IPS DF 6.9 (cell line): ENCODE measurements around the gene USP40.
A peak's percentile ranks its signal among the peaks of the same experiment; 100 is the strongest.
"Not testable (repeated sequence)": the region's sequence is repeated elsewhere in the genome, so short reads cannot be mapped to it uniquely, and the experiment has no call there.

ENCODE experiments used
- DNase-seq: peaks from one replicate; pipeline ENCODE4 v3.0.0-alpha.2; 2013; ENCODE audit warnings: low read depth, low spot score
- H3K27ac ChIP-seq: one replicate; pipeline ENCODE4 v1.5.1; 2013; ENCODE audit warnings: low read length, control low read depth
- H3K27me3 ChIP-seq: 2 replicates; pipeline ENCODE4 v1.6.1; 2013; ENCODE audit warnings: mild to moderate bottlenecking, low read length; ENCODE audit not compliant: control insufficient read depth, insufficient read depth
- H3K36me3 ChIP-seq: 2 replicates; pipeline ENCODE4 v1.6.1; 2013; ENCODE audit warnings: low read length; ENCODE audit not compliant: control insufficient read depth, insufficient read depth
- H3K4me1 ChIP-seq: 2 replicates; pipeline ENCODE4 v1.6.1; 2013; ENCODE audit warnings: low read length; ENCODE audit not compliant: control insufficient read depth, insufficient read depth
- H3K4me3 ChIP-seq: 2 replicates; pipeline ENCODE4 v1.5.1; 2013; ENCODE audit warnings: mild to moderate bottlenecking, low read length
- H3K9me3 ChIP-seq: 2 replicates; pipeline ENCODE4 v1.6.1; 2013; ENCODE audit warnings: low read length, inconsistent platforms; ENCODE audit not compliant: control insufficient read depth, insufficient read depth
- WGBS: extraction: QIAGEN DNeasy Blood & Tissue Kit; methylation state at CpG from one replicate; pipeline ENCODE4 v1.1.7; 2013; ENCODE audit warnings: mixed read lengths, missing lambda C conversion rate; ENCODE audit not compliant: insufficient read length, insufficient coverage; 5-methylcytosine and 5-hydroxymethylcytosine counted together

USP40 gene

DNA sequence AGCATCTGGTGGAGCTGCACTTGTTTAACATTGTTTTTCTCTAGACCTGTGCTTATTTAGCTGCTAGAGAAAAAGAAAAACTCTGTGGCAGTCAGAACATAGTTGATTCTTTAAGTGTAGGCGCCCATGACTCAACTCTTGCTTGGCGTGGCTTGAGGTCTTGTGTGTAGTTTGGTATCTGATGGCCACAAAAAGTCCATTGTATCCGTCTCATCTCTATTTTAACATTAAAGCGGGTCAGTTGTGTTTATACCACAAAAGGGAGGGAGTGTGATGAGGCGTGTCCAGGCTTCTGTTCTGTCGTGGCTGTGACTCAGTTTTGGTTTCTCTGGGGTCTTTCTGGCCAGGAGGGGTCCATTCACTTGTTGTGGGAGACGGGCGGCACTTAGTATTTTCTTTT is 26.6 kb upstream of the USP40 start:
- no peak overlapping the region for H3K27ac ChIP-seq
- WGBS = no CpG with 5 or more reads among the region's 8 CpGs
- DNase-seq = no peak
- no peaks in the 10 kb centered on the region for H3K36me3 ChIP-seq
- H3K9me3 ChIP-seq = no peaks in the 10 kb centered on the region
- H3K4me3 ChIP-seq = no peak overlapping the region
- H3K27me3 ChIP-seq = no peaks in the 10 kb centered on the region
- no peaks in the 10 kb centered on the region for H3K4me1 ChIP-seq

GRCh38 chr2:233592706-233593105 is 26.1 kb upstream of the USP40 start:
- not testable (repeated sequence) for DNase-seq, H3K4me1 ChIP-seq, H3K27ac ChIP-seq, H3K9me3 ChIP-seq, H3K4me3 ChIP-seq, H3K27me3 ChIP-seq, H3K36me3 ChIP-seq
- no CpG with 5 or more reads among the region's 1 CpG for WGBS

GRCh38 chr2:233588400-233588799 is 21.8 kb upstream of the USP40 start:
- Histone ChIP-seq H3K36me3 (no peaks in the 10 kb centered on the region), H3K4me3 (no peak overlapping the region), H3K27me3 (no peaks in the 10 kb centered on the region), H3K9me3 (no peaks in the 10 kb centered on the region), H3K4me1 (no peaks in the 10 kb centered on the region), H3K27ac (no peak overlapping the region)
- no CpG with 5 or more reads among the region's 2 CpGs for WGBS
- DNase-seq = no peak

DNA sequence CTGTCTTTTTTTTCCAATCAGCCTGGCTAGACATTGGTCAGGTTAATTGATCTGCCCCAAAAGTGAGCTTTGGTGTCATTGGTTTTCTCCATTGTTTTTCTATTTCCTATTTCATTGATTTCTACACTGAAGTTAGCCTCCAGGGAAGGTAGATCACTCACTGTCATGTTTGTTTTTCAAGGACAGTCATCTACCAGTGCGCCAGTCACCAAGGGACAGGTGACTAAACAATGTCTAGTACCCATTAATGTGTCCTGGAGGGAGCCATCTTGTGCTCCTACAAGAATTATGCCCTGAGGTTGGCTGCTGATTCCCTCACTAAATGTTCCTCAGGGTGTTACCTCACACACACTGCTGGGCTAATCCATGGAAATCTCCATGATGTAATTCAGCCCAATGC is 17.6 kb upstream of the USP40 start:
- H3K27me3 ChIP-seq = no peaks in the 10 kb centered on the region
- H3K4me3 ChIP-seq = no peak overlapping the region
- no peak for DNase-seq
- H3K27ac ChIP-seq = no peak overlapping the region
- no peaks in the 10 kb centered on the region for H3K9me3 ChIP-seq
- no CpG with 5 or more reads among the region's 1 CpG for WGBS
- H3K4me1 ChIP-seq = no peaks in the 10 kb centered on the region
- H3K36me3 ChIP-seq = no peaks in the 10 kb centered on the region

DNA sequence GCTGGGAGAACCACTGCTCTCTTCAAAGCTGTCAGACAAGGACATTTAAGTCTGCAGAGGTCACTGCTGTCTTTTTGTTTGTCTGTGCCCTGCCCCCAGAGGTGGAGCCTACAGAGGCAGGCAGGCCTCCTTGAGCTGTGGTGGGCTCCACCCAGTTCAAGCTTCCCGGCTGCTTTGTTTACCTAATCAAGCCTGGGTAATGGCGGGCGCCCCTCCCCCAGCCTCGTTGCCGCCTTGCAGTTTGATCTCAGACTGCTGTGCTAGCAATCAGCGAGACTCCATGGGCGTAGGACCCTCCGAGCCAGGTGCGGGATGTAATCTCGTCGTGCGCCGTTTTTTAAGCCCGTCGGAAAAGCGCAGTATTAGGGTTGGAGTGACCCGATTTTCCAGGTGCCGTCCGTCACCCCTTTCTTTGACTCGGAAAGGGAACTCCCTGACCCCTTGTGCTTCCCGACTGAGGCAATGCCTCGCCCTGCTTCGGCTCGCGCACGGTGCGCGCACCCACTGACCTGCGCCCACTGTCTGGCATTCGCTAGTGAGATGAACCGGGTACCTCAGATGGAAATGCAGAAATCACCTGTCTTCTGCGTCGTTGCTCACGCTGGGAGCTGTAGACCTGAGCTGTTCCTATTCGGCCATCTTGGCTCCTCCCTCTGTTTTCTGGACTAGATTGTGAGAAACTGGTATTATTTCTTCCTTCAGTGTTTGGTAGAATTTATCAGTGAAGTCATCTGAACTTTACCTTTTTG is 16.8 kb upstream of the USP40 start:
- no CpG with 5 or more reads among the region's 35 CpGs for WGBS
- peak; percentile 0 for DNase-seq
- not testable (repeated sequence) for H3K27me3 ChIP-seq, H3K27ac ChIP-seq, H3K36me3 ChIP-seq, H3K4me3 ChIP-seq, H3K4me1 ChIP-seq, H3K9me3 ChIP-seq

DNA sequence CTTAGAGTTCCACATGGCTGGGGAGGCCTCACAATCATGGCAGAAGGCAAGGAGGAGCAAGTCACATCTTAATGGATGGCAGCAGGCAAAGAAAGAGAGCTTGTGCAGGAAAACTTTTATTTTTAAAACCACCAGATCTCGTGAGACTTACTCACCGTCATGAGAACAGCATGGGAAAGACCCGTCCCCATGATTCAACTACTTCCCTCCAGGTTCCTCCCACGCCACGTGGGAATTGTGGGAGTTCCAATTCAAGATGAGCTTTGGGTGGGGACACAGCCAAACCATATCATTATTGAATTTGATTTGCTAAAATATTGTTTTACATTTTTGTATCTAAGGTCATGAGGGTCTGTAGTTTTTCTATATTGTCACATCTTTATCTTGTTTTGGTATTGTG is 10.8 kb upstream of the USP40 start:
- DNase-seq, H3K36me3 ChIP-seq, H3K27me3 ChIP-seq, H3K9me3 ChIP-seq, H3K27ac ChIP-seq, H3K4me1 ChIP-seq, H3K4me3 ChIP-seq: not testable (repeated sequence)
- WGBS = no CpG with 5 or more reads among the region's 5 CpGs

DNA sequence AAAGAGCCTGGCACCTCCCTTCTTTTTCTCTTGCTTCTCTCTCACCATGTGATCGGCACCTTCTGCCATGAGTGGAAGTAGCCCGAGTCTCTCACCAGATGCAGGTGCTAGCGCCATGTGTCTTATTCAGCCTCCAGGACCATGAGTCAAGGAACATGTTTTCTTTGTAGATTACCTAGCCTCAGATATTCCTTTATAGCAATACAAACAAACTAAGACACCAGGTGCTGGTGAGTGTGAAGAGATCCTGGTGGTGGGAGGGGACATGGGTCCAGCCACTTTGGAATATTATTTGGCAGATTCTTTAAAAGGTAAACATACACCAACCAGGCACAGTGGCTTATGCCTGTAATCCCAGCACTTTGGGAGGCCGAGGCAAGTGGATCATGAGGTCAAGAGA is 5.9 kb upstream of the USP40 start:
- H3K9me3 ChIP-seq = no peaks in the 10 kb centered on the region
- WGBS = no CpG with 5 or more reads among the region's 4 CpGs
- no peaks in the 10 kb centered on the region; the same call in 1 of the 2 replicates for H3K36me3 ChIP-seq
- DNase-seq = no peak
- H3K27ac ChIP-seq = no peak overlapping the region
- H3K4me1 ChIP-seq = no peaks in the 10 kb centered on the region
- no peaks in the 10 kb centered on the region for H3K27me3 ChIP-seq
- H3K4me3 ChIP-seq = no peak overlapping the region

DNA sequence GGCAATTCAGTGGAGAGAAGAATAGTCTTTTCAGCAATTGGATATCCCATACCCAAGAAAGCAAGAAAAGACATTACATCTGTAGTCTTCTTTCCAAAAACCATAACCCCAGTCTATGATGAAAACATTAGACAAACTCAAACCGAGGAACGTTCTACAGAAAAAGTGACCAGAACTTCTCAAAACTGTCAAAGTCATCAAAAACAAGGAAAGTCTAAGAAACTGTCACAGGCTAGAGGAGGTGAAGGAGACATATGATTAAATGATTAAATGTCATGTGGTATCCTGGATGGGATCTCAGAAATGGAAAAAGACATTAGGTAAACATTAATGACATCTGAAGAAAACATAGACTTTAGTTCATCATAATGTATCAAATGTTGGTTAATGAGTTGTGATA is 4.9 kb upstream of the USP40 start:
- DNase-seq = no peak
- no peaks in the 10 kb centered on the region for H3K27me3 ChIP-seq
- no peaks in the 10 kb centered on the region; the same call in 1 of the 2 replicates for H3K36me3 ChIP-seq
- no peaks in the 10 kb centered on the region for H3K9me3 ChIP-seq
- H3K4me1 ChIP-seq = no peaks in the 10 kb centered on the region
- H3K27ac ChIP-seq = no peak overlapping the region
- no CpG with 5 or more reads among the region's 2 CpGs for WGBS
- no peak overlapping the region for H3K4me3 ChIP-seq

DNA sequence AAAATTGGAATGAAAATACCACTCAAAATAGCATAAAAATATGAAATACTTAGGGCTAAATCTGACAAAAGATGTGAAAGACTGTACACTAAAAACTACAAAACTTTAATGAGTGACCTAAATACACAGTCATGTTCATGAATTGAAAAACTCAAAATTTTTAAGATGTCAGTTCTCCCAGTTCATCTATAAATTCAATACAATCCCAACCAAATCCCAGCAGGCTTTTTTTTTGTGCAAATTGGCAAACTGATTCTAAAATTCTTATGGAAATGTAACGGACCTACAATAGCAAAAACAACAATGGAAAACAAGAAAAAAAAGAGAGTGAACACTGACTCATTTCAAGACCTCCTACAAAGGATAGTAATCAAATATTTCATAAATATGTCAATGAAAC is 4.4 kb upstream of the USP40 start:
- no CpG with 5 or more reads among the region's 1 CpG for WGBS
- Histone ChIP-seq H3K4me3 (no peak overlapping the region), H3K36me3 (no peaks in the 10 kb centered on the region), H3K27me3 (no peaks in the 10 kb centered on the region), H3K27ac (no peak overlapping the region), H3K9me3 (no peaks in the 10 kb centered on the region), H3K4me1 (no peaks in the 10 kb centered on the region)
- no peak for DNase-seq

GRCh38 chr2:233565685-233566140 is 869 bp downstream of the USP40 start:
- no peaks in the 10 kb centered on the region for H3K4me1 ChIP-seq
- no peak for DNase-seq
- H3K9me3 ChIP-seq = no peaks in the 10 kb centered on the region
- peak overlapping the region; percentile 42; the same call in 1 of the 2 replicates for H3K4me3 ChIP-seq
- H3K36me3 ChIP-seq = no peaks in the 10 kb centered on the region
- no peak overlapping the region for H3K27ac ChIP-seq
- no CpG with 5 or more reads among the region's 6 CpGs for WGBS
- H3K27me3 ChIP-seq = no peaks in the 10 kb centered on the region
